ENCODE results near the gene RSRC2.
"Not testable (repeated sequence)": the region's sequence is repeated elsewhere in the genome, so short reads cannot be mapped to it uniquely, and the experiment has no call there.

RSRC2 gene

DNA sequence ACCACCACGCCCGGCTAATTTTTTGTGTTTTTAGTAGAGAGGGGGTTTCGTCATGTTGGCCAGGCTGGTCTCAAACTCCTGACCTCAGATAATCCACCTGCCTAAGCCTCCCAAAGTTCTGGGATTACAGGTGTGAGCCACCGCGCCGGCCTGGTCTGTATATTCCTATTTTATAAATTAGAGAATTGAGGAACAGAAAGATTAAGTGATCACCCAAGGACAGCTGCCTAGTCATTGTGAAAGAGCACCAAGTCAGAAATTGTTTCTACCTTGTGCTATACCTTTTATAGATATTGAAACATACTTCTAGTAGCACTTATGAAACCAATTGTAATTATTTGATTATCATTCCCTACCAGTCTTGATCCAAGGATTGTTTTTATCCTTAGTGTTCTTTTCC lies 2.3 kb upstream of the RSRC2 start:
- H3K27ac Mint-ChIP-seq, result no peak overlapping the region
- H3K9me3 Mint-ChIP-seq, result no peaks in the 10 kb centered on the region
- H3K4me1 Mint-ChIP-seq, result peaks cover 24% of the 10 kb centered on the region
- H3K27me3 Mint-ChIP-seq, result no peaks in the 10 kb centered on the region
- no peak for DNase-seq
- no peak for ATAC-seq
- H3K4me3 Mint-ChIP-seq, result no peak overlapping the region
- peaks cover 53% of the 10 kb centered on the region for H3K36me3 Mint-ChIP-seq (ENCODE audit: low read depth)

DNA sequence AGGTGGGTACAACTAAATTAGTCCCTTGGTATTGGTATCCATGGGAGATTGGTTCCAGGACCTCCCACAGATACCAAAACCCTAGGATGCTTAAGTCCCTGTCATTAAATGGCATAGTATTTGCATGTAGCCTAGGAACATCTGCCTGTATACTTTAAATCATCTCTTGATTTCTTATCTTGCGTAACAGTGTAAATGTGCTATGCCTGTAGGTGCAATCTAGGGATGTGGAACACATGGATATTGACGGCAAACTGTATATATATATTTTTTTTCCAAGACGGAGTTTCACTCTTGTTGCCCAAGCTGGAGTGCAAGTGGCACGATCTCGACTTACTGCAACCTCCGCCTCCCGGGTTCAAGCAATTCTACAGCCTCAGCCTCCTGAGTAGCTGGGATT lies 1.8 kb upstream of the RSRC2 start:
- H3K27me3 Mint-ChIP-seq, result no peaks in the 10 kb centered on the region
- H3K4me3 Mint-ChIP-seq, result no peak overlapping the region
- peaks cover 55% of the 10 kb centered on the region for H3K36me3 Mint-ChIP-seq (ENCODE audit: low read depth)
- ATAC-seq (no peak), DNase-seq (no peak)
- no peaks in the 10 kb centered on the region for H3K9me3 Mint-ChIP-seq
- no peak overlapping the region for H3K27ac Mint-ChIP-seq
- H3K4me1 Mint-ChIP-seq, result peaks cover 28% of the 10 kb centered on the region

DNA sequence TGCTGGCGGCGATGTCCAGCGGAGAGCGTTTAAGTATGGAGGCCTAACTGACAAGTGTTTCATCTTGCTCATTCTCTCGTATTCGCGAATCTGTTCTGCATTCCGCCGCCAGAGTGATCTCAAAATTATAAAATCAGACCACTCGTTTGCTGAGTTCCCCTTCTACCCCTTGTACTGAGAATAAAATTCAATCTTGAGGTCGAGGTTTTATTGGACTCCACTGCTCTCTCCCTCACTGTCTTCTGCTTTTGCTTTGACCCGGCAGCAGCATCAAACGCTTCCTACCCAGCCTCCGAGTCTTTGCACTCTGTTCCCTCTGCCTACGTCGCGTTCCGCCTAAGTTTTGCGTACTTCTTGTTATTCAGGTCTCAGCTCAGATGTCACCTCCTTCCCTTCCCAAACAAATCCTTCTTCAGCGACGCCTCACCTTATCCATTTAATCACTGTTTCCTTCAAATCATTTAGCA lies 775 bp upstream of the RSRC2 start:
- DNase-seq (peak; percentile 28), ATAC-seq (no peak)
- no peak overlapping the region for H3K27ac Mint-ChIP-seq
- no peaks in the 10 kb centered on the region for H3K9me3 Mint-ChIP-seq
- H3K36me3 Mint-ChIP-seq (ENCODE audit: low read depth), result peaks cover 57% of the 10 kb centered on the region
- no peak overlapping the region for H3K4me3 Mint-ChIP-seq
- peaks cover 37% of the 10 kb centered on the region for H3K4me1 Mint-ChIP-seq
- H3K27me3 Mint-ChIP-seq, result no peaks in the 10 kb centered on the region

DNA sequence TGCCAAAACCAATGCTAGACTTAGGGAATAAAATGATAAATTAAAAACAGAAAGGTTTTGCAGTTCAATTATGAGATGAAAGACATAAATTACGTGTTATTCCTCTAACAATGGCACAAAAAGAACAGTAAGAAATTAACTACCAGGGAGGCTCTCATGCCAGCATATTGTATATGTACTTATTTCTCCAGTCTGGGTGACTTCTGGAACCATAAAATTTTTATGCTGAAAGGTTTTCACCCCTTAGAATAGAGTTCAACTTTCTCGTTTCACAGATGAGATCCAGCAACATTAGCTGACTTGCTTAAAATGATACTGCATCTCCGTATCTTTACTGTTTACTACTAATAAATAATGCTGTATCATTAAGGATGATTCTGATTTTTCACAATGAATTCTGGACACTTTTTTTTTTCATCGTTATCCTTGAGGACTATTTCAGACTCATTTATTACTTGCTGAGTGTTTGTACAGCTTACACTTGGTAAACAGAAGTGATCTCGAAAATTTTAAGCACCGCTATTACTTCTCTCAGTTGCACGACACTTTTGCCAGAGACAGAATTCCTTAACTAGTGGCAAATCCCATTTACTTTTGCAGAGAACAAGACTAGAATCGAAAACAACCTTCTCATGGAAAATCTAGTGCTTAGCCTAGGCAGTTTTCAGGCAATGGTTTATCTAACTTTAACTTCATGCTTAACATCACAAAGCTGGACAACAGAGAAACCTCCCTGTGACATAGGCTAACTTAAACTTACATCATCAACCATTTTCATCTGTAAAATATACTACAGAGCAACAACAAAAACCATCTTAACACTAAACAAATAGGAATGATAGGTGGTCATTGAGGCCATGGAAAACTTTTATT lies 2.7 kb downstream of the RSRC2 start:
- no peaks in the 10 kb centered on the region for H3K9me3 Mint-ChIP-seq
- peak overlapping the region; percentile 88 for H3K27ac Mint-ChIP-seq
- ATAC-seq, result no peak
- peak overlapping the region; percentile 96 for H3K4me3 Mint-ChIP-seq
- no peaks in the 10 kb centered on the region for H3K27me3 Mint-ChIP-seq
- DNase-seq, result no peak
- peaks cover 61% of the 10 kb centered on the region for H3K36me3 Mint-ChIP-seq (ENCODE audit: low read depth)
- peaks cover 53% of the 10 kb centered on the region for H3K4me1 Mint-ChIP-seq

GRCh38 chr12:122523280-122523679 lies 3.5 kb downstream of the RSRC2 start:
- Mint-ChIP-seq H3K27ac (peak overlapping the region; percentile 88), H3K4me3 (peak overlapping the region; percentile 96), H3K4me1 (peaks cover 56% of the 10 kb centered on the region), H3K36me3 (ENCODE audit: low read depth) (peaks cover 66% of the 10 kb centered on the region), H3K27me3 (no peaks in the 10 kb centered on the region), H3K9me3 (no peaks in the 10 kb centered on the region)
- no peak for DNase-seq
- ATAC-seq, result no peak

DNA sequence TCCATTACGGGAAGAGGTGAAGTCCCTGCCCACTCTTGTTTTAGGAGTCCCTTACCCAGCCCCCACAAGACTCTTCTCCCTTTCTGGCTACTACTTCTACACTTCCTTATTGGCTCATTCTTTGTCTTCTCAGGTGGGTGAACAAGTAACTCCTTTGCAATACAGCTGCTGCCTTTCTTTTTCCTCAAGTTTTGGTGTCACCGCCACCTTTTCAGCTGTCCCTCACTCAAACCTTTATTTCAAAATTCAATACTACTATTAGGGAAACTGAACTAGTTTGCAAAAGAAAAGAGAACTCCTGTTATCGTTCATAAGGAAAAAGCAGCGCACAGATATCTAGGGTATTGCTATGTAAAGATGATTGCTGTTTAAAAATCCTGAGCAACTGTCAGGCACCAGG lies 6.1 kb downstream of the RSRC2 start:
- peak overlapping the region; percentile 79 for H3K27ac Mint-ChIP-seq
- H3K4me1 Mint-ChIP-seq, result peaks cover 58% of the 10 kb centered on the region
- no peaks in the 10 kb centered on the region for H3K27me3 Mint-ChIP-seq
- ATAC-seq (no peak), DNase-seq (no peak)
- no peak overlapping the region for H3K4me3 Mint-ChIP-seq
- peaks cover 89% of the 10 kb centered on the region for H3K36me3 Mint-ChIP-seq (ENCODE audit: low read depth)
- H3K9me3 Mint-ChIP-seq, result no peaks in the 10 kb centered on the region

DNA sequence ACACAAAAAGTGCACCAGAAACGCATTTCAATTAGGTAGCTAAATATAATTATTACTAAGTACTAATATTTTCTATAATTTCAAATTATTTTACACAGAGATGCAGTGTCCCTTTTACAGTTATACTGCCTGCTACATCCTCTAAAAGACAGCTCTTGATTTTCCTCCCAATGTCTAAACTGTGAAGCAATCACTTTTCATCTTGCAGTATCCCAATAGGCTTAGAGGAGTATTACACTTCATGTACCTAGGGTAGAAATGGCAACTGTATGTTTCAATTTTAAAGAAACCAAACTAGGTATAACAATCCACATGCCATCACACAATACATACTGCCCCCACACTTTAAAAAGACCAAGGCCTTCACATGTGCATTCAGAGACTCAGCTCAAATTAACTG lies 7.3 kb downstream of the RSRC2 start:
- peak overlapping the region; percentile 17 for H3K27ac Mint-ChIP-seq
- ATAC-seq, result no peak
- peaks cover 56% of the 10 kb centered on the region for H3K4me1 Mint-ChIP-seq

GRCh38 chr12:122518908-122519307 lies 7.8 kb downstream of the RSRC2 start:
- DNase-seq, result no peak
- Mint-ChIP-seq H3K36me3 (ENCODE audit: low read depth) (peaks cover 87% of the 10 kb centered on the region), H3K4me3 (no peak overlapping the region), H3K27me3 (no peaks in the 10 kb centered on the region), H3K9me3 (no peaks in the 10 kb centered on the region), H3K27ac (peak overlapping the region; percentile 49), H3K4me1 (peaks cover 51% of the 10 kb centered on the region)
- ATAC-seq, result no peak

More for the DNA sequence above, 7.3 kb downstream of the RSRC2 start:
- peaks cover 89% of the 10 kb centered on the region for H3K36me3 Mint-ChIP-seq (ENCODE audit: low read depth)
- H3K27me3 Mint-ChIP-seq, result no peaks in the 10 kb centered on the region
- H3K4me3 Mint-ChIP-seq, result no peak overlapping the region
- no peaks in the 10 kb centered on the region for H3K9me3 Mint-ChIP-seq
- DNase-seq, result no peak

GRCh38 chr12:122517877-122518276 lies 8.9 kb downstream of the RSRC2 start:
- no peaks in the 10 kb centered on the region for H3K27me3 Mint-ChIP-seq
- ATAC-seq (peak; percentile 59), DNase-seq (no peak)
- H3K9me3 Mint-ChIP-seq, result no peaks in the 10 kb centered on the region
- peaks cover 85% of the 10 kb centered on the region for H3K36me3 Mint-ChIP-seq (ENCODE audit: low read depth)
- no peak overlapping the region for H3K4me3 Mint-ChIP-seq
- H3K27ac Mint-ChIP-seq, result peak overlapping the region; percentile 19
- H3K4me1 Mint-ChIP-seq, result peaks cover 41% of the 10 kb centered on the region

DNA sequence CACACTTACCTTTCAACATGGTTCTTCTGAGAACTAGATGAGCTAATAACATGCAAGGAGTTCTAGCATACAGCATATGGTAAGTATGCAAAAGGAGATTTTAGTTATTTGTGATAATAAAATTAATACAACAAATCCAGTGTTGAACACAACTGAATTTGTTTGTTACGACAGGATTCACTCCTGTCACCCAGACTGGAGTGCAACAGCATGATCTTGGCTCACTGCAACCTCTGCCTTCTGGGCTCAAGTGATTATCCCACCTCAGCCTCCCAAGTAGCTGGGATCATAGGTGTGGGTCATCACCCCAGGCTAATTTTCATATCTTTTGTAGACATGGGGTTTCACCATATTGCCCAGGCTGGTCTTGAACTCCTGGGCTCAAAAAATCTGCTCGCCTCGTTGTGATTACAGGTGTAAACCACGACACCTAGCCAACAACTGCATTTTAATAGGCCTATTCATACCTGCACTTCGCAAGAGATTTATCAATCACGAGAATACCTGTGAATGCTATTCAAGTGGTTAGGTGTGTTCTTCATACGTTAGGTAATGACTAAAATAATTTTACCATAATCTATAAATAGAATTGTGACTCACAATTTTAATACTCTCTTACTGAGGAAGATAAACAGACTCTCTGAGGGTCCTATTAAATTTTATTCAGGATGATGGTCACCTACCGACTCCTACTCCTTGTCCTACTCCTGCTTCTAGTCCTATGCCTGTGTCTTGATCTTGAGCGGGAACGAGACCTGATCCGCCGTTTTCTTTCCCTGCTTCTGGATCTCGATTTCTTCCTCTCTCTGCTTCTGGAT lies 10.0 kb downstream of the RSRC2 start:
- H3K36me3 Mint-ChIP-seq (ENCODE audit: low read depth), result peaks cover 88% of the 10 kb centered on the region
- no peak overlapping the region for H3K4me3 Mint-ChIP-seq
- peak overlapping the region; percentile 13 for H3K27ac Mint-ChIP-seq
- no peaks in the 10 kb centered on the region for H3K27me3 Mint-ChIP-seq
- peaks cover 31% of the 10 kb centered on the region for H3K4me1 Mint-ChIP-seq
- ATAC-seq, result no peak
- H3K9me3 Mint-ChIP-seq, result no peaks in the 10 kb centered on the region
- no peak for DNase-seq

DNA sequence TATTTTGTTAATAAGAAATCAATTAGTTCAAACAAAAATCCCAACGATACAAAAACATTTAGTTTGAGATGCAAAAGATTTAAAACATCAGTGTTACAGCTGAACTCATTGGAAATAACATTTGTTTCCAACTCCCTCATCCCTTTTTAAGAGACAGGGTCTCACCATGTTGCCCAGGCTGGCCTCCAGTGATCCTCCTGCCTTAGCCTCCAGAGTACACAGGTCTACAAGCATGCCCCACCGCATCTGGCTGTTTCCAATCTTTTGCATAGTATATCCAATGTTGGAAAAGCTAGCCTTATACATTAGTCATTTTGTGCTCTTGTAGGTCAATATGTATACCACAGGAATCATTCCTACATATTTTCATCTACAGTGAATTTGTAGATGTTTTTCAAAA lies 11.5 kb downstream of the RSRC2 start:
- Mint-ChIP-seq H3K4me1 (peaks cover 21% of the 10 kb centered on the region), H3K27ac (no peak overlapping the region), H3K4me3 (no peak overlapping the region), H3K9me3 (no peaks in the 10 kb centered on the region), H3K27me3 (no peaks in the 10 kb centered on the region), H3K36me3 (ENCODE audit: low read depth) (peaks cover 85% of the 10 kb centered on the region)
- ATAC-seq (no peak), DNase-seq (no peak)

DNA sequence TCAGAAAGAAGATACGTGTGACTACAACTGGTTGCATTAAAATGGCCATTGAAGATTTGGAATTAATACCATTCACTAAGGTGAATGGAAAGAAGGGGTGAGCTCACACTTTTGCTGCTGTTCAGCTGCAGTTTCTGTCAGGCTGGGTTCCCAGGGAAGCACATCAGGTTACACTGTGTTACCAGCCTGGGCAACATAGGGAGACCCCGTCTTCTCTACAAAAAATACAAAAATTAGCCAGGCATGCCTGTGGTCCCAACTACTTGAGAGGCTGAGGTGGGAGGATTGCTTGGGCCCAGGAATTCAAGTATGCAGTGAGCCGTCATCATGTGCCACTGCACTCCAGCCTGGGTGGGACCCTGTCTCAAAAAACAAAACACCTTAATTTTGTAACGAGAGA lies 13.1 kb downstream of the RSRC2 start:
- Mint-ChIP-seq H3K27ac (no peak overlapping the region), H3K36me3 (ENCODE audit: low read depth) (peaks cover 87% of the 10 kb centered on the region), H3K4me1 (peaks cover 11% of the 10 kb centered on the region), H3K9me3 (no peaks in the 10 kb centered on the region), H3K4me3 (no peak overlapping the region), H3K27me3 (no peaks in the 10 kb centered on the region)
- no peak for ATAC-seq
- DNase-seq, result no peak

DNA sequence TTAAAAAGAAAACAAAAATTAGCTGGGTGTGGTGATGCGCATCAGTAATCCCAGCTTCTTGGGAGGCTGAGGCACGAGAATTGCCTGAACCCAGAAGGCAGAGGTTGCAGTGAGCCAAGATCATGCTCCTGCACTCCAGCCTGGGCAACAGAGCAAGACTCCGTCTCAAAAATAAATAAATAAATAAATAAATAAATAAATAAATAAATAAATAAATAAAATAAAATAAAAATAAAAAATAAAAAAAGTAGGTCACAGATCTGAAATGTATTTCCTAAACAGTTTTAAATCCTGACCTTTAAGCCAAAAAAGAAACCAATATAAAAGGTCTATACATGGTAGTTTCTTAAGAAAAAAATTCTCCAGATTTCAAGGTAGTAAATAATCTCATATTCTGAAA lies 13.7 kb downstream of the RSRC2 start:
- H3K9me3 Mint-ChIP-seq, H3K27me3 Mint-ChIP-seq, H3K27ac Mint-ChIP-seq, H3K4me3 Mint-ChIP-seq, DNase-seq, ATAC-seq, H3K4me1 Mint-ChIP-seq: not testable (repeated sequence)
- H3K36me3 Mint-ChIP-seq (ENCODE audit: low read depth), result peaks cover 85% of the 10 kb centered on the region

DNA sequence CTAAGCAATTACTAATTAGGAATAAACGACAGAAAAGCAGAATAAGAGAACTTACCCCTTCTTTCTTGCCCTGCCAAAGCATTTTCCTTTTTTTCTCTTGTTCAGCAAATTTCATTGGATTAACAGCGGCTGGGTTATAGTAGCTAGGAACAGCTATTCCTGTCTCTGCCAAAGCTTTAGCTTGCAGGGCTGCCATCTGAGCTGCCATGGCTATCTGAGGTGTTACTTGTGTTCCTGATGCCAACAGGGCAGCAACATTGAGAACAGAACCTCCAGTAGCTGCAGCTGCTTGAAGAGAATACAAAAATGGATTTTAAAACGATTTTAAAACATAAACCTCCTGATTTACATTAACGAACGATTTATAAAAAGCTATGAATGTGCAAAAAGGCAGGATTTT lies 18.6 kb downstream of the RSRC2 start:
- no peaks in the 10 kb centered on the region for H3K27me3 Mint-ChIP-seq
- H3K9me3 Mint-ChIP-seq, result no peaks in the 10 kb centered on the region
- no peak overlapping the region for H3K27ac Mint-ChIP-seq
- H3K36me3 Mint-ChIP-seq (ENCODE audit: low read depth), result peaks cover 78% of the 10 kb centered on the region
- DNase-seq (no peak), ATAC-seq (no peak)
- no peak overlapping the region for H3K4me3 Mint-ChIP-seq
- no peaks in the 10 kb centered on the region for H3K4me1 Mint-ChIP-seq

DNA sequence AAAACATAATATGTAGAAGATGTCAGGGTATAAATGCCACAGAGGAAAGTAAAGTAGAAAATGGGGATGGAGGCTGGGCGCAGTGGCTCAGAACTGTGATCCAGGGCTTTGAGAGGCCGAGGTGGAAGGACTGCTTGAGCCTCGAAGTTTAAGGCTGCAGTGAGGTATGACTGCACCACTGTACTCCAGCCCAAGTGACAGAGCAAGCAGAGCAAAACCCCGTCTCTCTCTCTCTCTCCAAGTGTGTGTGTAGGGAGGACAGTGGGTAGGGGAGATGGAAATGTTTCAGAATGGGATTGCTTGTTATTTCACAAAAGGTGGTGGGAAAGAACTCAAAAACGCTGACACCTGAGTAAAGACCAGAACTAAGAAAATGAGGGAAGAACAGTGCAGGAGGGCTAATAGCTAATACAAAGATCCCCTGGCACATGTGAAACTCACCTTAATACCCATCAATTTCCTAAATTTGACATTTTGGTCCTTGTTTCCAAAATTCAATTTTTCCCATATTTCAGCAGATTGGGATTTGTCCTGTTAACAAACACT lies 20.3 kb downstream of the RSRC2 start:
- Mint-ChIP-seq H3K4me1 (peaks cover 9% of the 10 kb centered on the region), H3K27me3 (no peaks in the 10 kb centered on the region), H3K36me3 (ENCODE audit: low read depth) (peaks cover 75% of the 10 kb centered on the region), H3K27ac (peak overlapping the region; percentile 52), H3K4me3 (no peak overlapping the region), H3K9me3 (no peaks in the 10 kb centered on the region)
- no peak for ATAC-seq
- no peak for DNase-seq

All from activated naive CD8-positive, alpha-beta T cell treated with anti-CD3 and anti-CD28 coated beads, Interleukin-2, amount 50 U/mL, for 24 hours (primary cell).